Tibial artery (tissue), 4 donors: ENCODE data around the gene TMEM178A.
A peak's percentile ranks its signal among the peaks of the same experiment; 100 is the strongest.

Experiments used
- DNase-seq, 2 donors: peaks; one replicate each; pipeline ENCODE4 v3.0.0-alpha.2; 2019
- H3K27ac ChIP-seq, 2 donors: fragments of 200-600 bp; sonication (generic) in 1 of 2; 1 replicate in 1 of 2; 2 replicates in 1 of 2; pipeline ENCODE4 v1.5.1; 2018 to 2019; ENCODE audit warnings: mild to moderate bottlenecking in 1 of 2
- H3K27me3 ChIP-seq, 2 donors: fragments of 200-600 bp; sonication (generic) in 1 of 2; one replicate each; pipeline versions ENCODE4 v1.5.1 to v1.6.0; 2016 to 2019
- H3K36me3 ChIP-seq, 3 donors: fragments of 200-600 bp; sonication (generic) in 2 of 3; one replicate each; pipeline ENCODE4 v1.5.1; 2016 to 2019; ENCODE audit warnings: mild to moderate bottlenecking in 2 of 3
- H3K4me1 ChIP-seq, 4 donors: fragments of 200-600 bp; sonication (generic) in 2 of 4; 1 replicate in 3 of 4; 2 replicates in 1 of 4; pipeline ENCODE4 v1.5.1; 2016 to 2019
- H3K4me3 ChIP-seq, 2 donors: fragments of 200-600 bp; sonication (generic) in 1 of 2; 1 replicate in 1 of 2; 2 replicates in 1 of 2; pipeline ENCODE4 v1.5.1; 2018 to 2019; ENCODE audit warnings: mild to moderate bottlenecking in 2 of 2
- H3K9me3 ChIP-seq, 3 donors: fragments of 200-600 bp; sonication (generic) in 1 of 3; one replicate each; pipeline ENCODE4 v1.5.1; 2016 to 2019
- CTCF ChIP-seq, 2 experiments: fragments of 200-600 bp in 1 of 2; fragments of 450-650 bp in 1 of 2; IDR thresholded peaks; one replicate each; pipeline ENCODE4 v1.5.1; 2017 to 2019; ENCODE audit warnings: antibody characterized with exemption in 2 of 2, mild to moderate bottlenecking in 1 of 2, moderate library complexity in 1 of 2
- intact Hi-C: fragments of 100-400 bp; cut with DNase I; formaldehyde crosslinking; loops from one replicate; pipeline ENCODE4 v1.15.0; 2023; ENCODE audit warnings: low total_unique reads

The TMEM178A gene

GRCh38 chr2:39665811-39666490 lies at the start of gene TMEM178A:
TMEM178A (plus strand) TSS chr2:39665917; CDS start chr2:39665975, 58 bp downstream.
- H3K9me3 ChIP-seq: no peaks in the 10 kb centered on the region
- no peak for TF ChIP-seq CTCF (IDR thresholded peaks at IDR 0.05)
- H3K27me3 ChIP-seq: no peaks in the 10 kb centered on the region
- DNase-seq: no peak
- no peaks in the 10 kb centered on the region for H3K36me3 ChIP-seq
- H3K27ac ChIP-seq: peak within 1 kb of the TSS; percentile 48 to 56
- H3K4me1 ChIP-seq: peaks cover 0 to 33% (median 16%) of the 10 kb centered on the region in 4 donors
- H3K4me3 ChIP-seq: peak within 1 kb of the TSS; percentile 56 to 82
- intact Hi-C loops: no loop called here

GRCh38 chr2:39618236-39618635 lies 47.5 kb upstream of the TMEM178A start:
- TF ChIP-seq CTCF (IDR thresholded peaks at IDR 0.05): no peak
- no peak overlapping the region for H3K27ac ChIP-seq
- H3K9me3 ChIP-seq: no peaks in the 10 kb centered on the region
- H3K4me1 ChIP-seq: peaks cover 0 to 12% (median 2%) of the 10 kb centered on the region in 4 donors
- H3K27me3 ChIP-seq: no peaks in the 10 kb centered on the region
- H3K36me3 ChIP-seq: no peaks in the 10 kb centered on the region
- intact Hi-C loops: no loop called here
- no peak overlapping the region for H3K4me3 ChIP-seq
- DNase-seq: no peak

GRCh38 chr2:39618736-39619135 lies 47.0 kb upstream of the TMEM178A start:
- no peak for TF ChIP-seq CTCF (IDR thresholded peaks at IDR 0.05)
- Histone ChIP-seq H3K36me3 (no peaks in the 10 kb centered on the region), H3K27me3 (no peaks in the 10 kb centered on the region), H3K4me3 (no peak overlapping the region), H3K27ac (no peak overlapping the region), H3K9me3 (no peaks in the 10 kb centered on the region), H3K4me1 (peaks cover 0 to 14% (median 3%) of the 10 kb centered on the region in 4 donors)
- no peak for DNase-seq
- intact Hi-C loops: no loop called here

GRCh38 chr2:39620067-39620466 lies 45.6 kb upstream of the TMEM178A start:
- Histone ChIP-seq H3K36me3 (no peaks in the 10 kb centered on the region), H3K27ac (no peak overlapping the region), H3K9me3 (no peaks in the 10 kb centered on the region), H3K4me3 (no peak overlapping the region), H3K4me1 (peaks cover 0 to 20% (median 7%) of the 10 kb centered on the region in 4 donors), H3K27me3 (no peaks in the 10 kb centered on the region)
- intact Hi-C loops: no loop called here
- DNase-seq: peak; percentile 73 to 74
- no peak for TF ChIP-seq CTCF (IDR thresholded peaks at IDR 0.05)

- no peak overlapping the region for H3K27ac ChIP-seq
- H3K27me3 ChIP-seq: no peaks in the 10 kb centered on the region
- intact Hi-C loops: no loop called here
- no peak for DNase-seq
- no peak overlapping the region for H3K4me3 ChIP-seq
- H3K9me3 ChIP-seq: no peaks in the 10 kb centered on the region
- peaks cover 0 to 20% (median 7%) of the 10 kb centered on the region in 4 donors for H3K4me1 ChIP-seq
- TF ChIP-seq CTCF (IDR thresholded peaks at IDR 0.05): no peak
- no peaks in the 10 kb centered on the region for H3K36me3 ChIP-seq
Measured at GRCh38 chr2:39621596-39621995, 44.1 kb upstream of the TMEM178A start.
